Progenitor cell of endocrine pancreas (in vitro differentiated cells): ENCODE measurements around the gene ATP5MC2. TPM values are rescaled to one million over a fixed set of nuclear protein-coding genes. Genes with fewer than 3 reads are reported as not detected.
"Not testable (repeated sequence)": the region's sequence is repeated elsewhere in the genome, so short reads cannot be mapped to it uniquely, and the experiment has no call there.

Experiments used
- DNase-seq: peaks from one replicate; pipeline ENCODE4 v3.0.0; 2021; ENCODE audit warnings: low spot score; ENCODE audit not compliant: unreplicated experiment
- H3K27ac Mint-ChIP-seq: 2 replicates; pipeline ENCODE4 v1.8.0; 2021; ENCODE audit warnings: mild to moderate bottlenecking, moderate library complexity, mixed read lengths
- H3K27me3 Mint-ChIP-seq: 2 replicates; pipeline ENCODE4 v1.8.0; 2021; ENCODE audit warnings: mixed read lengths
- H3K36me3 Mint-ChIP-seq: 2 replicates; pipeline ENCODE4 v1.8.0; 2022; ENCODE audit warnings: mixed read lengths; ENCODE audit not compliant: insufficient read depth
- H3K4me1 Mint-ChIP-seq: 2 replicates; pipeline ENCODE4 v1.8.0; 2021; ENCODE audit warnings: low read depth, mixed read lengths
- H3K4me3 Mint-ChIP-seq: 2 replicates; pipeline ENCODE4 v1.8.0; 2021; ENCODE audit warnings: low read depth, mild to moderate bottlenecking, moderate library complexity, mixed read lengths
- H3K9me3 Mint-ChIP-seq: 2 replicates; pipeline ENCODE4 v1.8.0; 2021; ENCODE audit warnings: low read depth, mixed read lengths
- CTCF ChIP-seq: fragments of 200-600 bp; sonication (generic); IDR thresholded peaks from one replicate; pipeline ENCODE4 v1.5.0; 2021; ENCODE audit warnings: antibody characterized with exemption, mild to moderate bottlenecking; ENCODE audit not compliant: unreplicated experiment
- total RNA-seq: library from RNA; stranded (reverse); gene quantifications from 2 replicates; pipeline ENCODE4 v1.2.1, GENCODE V29; 2021

Gene ATP5MC2
- total RNA-seq, 1 donor from 2014 or later, result 327 TPM

DNA sequence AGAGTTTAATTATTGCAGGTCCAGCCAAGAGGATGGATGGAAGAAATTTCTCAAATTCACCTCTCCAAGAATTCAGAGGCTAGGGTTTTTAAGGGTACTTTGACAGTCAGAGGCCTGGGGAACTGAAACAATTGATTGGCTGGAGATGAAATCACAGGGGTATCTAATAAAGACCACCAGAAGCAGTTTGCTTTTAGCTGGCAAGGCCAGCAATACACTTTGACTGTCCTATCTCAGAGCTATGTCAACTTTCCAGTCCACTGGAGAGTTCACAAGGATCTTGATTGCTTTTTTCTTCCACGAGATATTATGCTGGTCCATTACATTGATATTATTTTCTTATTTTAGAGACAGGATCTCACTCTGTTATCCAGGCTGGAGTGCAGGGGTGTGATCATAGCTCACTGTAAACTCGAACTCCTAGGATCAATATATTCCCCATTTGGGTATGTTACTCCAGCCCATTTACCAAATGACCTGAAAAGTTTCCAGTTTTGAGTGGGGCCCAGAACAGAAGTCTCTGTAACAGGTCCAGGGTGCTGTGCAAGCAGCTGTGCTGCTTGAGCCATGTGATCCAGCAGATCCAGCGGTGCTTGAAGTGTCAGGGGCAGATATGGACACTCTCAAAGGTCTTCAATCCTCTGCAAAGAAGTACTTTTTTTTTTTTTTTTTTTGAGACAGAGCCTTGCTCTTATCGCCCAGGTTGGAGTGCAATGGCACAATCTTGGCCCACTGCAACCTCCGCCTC is 32.5 kb downstream of the ATP5MC2 start:
- H3K36me3 Mint-ChIP-seq, result no peaks in the 10 kb centered on the region
- H3K27me3 Mint-ChIP-seq, result no peaks in the 10 kb centered on the region
- no peak overlapping the region for H3K4me3 Mint-ChIP-seq
- H3K4me1 Mint-ChIP-seq, result no peaks in the 10 kb centered on the region
- TF ChIP-seq CTCF, result no peak
- no peak for DNase-seq
- H3K27ac Mint-ChIP-seq, result no peak overlapping the region
- H3K9me3 Mint-ChIP-seq, result no peaks in the 10 kb centered on the region

DNA sequence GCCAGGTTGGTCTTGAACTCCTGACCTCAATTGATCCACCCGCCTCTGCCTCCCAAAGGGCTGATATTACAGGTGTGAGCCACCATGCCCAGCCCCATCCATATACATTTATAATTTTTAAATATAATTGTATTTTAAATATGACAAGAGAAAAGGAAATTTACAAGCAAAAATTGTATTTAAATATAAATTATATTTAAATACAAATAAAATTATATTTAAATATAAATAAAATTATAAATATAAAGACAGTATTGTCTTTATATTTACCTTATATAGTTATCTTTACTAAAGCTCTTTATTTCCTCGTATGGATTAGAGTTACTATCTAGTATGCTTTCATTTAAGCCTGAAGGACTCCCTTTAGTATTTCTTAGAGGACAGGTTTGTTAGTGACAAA is 37.8 kb downstream of the ATP5MC2 start:
- no peak for TF ChIP-seq CTCF
- no peak overlapping the region for H3K27ac Mint-ChIP-seq
- no peaks in the 10 kb centered on the region for H3K36me3 Mint-ChIP-seq
- no peak overlapping the region for H3K4me3 Mint-ChIP-seq
- DNase-seq, result no peak
- no peaks in the 10 kb centered on the region for H3K9me3 Mint-ChIP-seq
- H3K27me3 Mint-ChIP-seq, result no peaks in the 10 kb centered on the region
- no peaks in the 10 kb centered on the region for H3K4me1 Mint-ChIP-seq

DNA sequence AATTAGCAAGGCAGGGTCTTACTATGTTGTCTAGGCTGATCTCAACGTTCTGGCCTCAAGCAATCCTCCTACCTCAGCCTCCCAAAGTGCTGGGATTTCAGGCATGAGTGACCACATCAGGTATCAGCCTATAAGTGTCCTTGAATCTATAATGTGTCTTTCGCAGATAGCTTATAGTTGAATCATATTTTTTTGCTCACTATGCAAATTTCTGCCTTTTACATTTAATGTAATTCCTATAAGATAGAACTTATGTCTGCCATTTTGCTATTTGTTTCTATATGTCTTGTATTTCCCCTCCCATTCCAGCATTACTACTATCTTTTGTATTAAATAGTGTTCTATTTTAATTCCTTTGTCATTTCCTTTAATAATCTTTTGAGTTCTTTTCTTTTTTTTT is 39.2 kb downstream of the ATP5MC2 start:
- H3K9me3 Mint-ChIP-seq, result no peaks in the 10 kb centered on the region
- H3K4me1 Mint-ChIP-seq, result no peaks in the 10 kb centered on the region
- no peak overlapping the region for H3K4me3 Mint-ChIP-seq
- TF ChIP-seq CTCF, result no peak
- no peak for DNase-seq
- H3K27ac Mint-ChIP-seq, result no peak overlapping the region
- H3K27me3 Mint-ChIP-seq, result no peaks in the 10 kb centered on the region
- no peaks in the 10 kb centered on the region for H3K36me3 Mint-ChIP-seq

- not testable (repeated sequence) for H3K9me3 Mint-ChIP-seq, H3K36me3 Mint-ChIP-seq, H3K4me3 Mint-ChIP-seq, H3K27me3 Mint-ChIP-seq, H3K27ac Mint-ChIP-seq, DNase-seq, H3K4me1 Mint-ChIP-seq
Measured at GRCh38 chr12:53635708-53636107, 40.2 kb downstream of the ATP5MC2 start.

DNA sequence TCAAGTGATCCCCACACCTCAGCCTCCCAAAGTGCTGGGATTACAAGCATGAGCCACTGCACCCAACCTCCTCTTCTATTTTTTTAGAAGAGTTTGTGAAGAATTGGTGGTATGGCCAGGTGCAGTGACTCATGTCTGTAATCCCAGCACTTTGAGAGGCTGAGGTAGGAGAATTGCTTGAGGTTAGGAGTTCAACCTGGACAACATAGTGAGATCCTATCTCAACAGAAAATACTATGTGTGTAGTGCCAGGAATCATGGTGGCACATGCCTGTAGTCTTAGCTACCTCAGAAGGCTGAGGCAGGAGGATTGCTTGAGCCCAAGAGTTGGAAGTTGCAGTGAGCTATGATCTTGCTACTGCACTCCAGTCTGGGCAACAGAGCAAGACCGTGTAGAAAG is 44.2 kb downstream of the ATP5MC2 start:
- Mint-ChIP-seq H3K27ac (no peak overlapping the region), H3K4me1 (peaks cover 4% of the 10 kb centered on the region), H3K9me3 (no peaks in the 10 kb centered on the region), H3K36me3 (no peaks in the 10 kb centered on the region), H3K4me3 (no peak overlapping the region), H3K27me3 (no peaks in the 10 kb centered on the region)
- TF ChIP-seq CTCF, result no peak
- no peak for DNase-seq

DNA sequence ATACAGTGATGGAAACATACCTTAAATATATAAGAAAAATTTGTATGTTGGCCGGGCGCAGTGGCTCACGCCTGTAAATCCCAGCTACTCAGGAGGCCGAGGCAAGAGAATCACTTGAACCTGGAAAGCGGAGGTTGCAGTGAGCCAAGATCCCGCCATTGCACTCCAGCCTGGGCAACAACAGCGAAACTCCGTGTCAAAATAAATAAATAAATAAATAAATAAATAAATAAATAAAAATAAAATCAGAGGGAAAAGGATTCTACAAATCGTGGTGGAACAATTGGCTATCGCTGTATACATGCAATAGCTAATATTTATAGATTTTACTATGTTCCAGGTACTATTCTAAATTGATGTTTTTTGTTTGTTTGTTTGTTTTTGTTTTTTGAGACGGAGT is 48.0 kb downstream of the ATP5MC2 start:
- H3K27ac Mint-ChIP-seq, result no peak overlapping the region
- no peaks in the 10 kb centered on the region for H3K27me3 Mint-ChIP-seq
- no peaks in the 10 kb centered on the region for H3K36me3 Mint-ChIP-seq
- H3K4me3 Mint-ChIP-seq, result no peak overlapping the region
- H3K4me1 Mint-ChIP-seq, result peaks cover 31% of the 10 kb centered on the region
- no peak for TF ChIP-seq CTCF
- DNase-seq, result no peak
- no peaks in the 10 kb centered on the region for H3K9me3 Mint-ChIP-seq
